Neutrophil (primary cell): Measurements from ENCODE around the gene DAB2IP.

ENCODE experiments used
- H3K27ac ChIP-seq: fragments of 200-600 bp; sonication (generic); 2 replicates; pipeline ENCODE4 v1.5.1; 2016; ENCODE audit warnings: mild to moderate bottlenecking, moderate library complexity
- H3K27me3 ChIP-seq: fragments of 200-600 bp; sonication (generic); 2 replicates; pipeline ENCODE4 v1.6.0; 2016; ENCODE audit warnings: mild to moderate bottlenecking
- H3K36me3 ChIP-seq: fragments of 200-600 bp; sonication (generic); 2 replicates; pipeline ENCODE4 v1.5.1; 2017
- H3K4me1 ChIP-seq, 2 experiments: fragments of 200-600 bp in 1 of 2; sonication (generic) in 1 of 2; 1 replicate in 1 of 2; 2 replicates in 1 of 2; pipeline versions ENCODE4 v1.5.1 to v1.6.1; 2013 to 2016; ENCODE audit warnings: low read depth in 1 of 2, low read length in 1 of 2, mild to moderate bottlenecking in 1 of 2, moderate library complexity in 1 of 2; ENCODE audit not compliant: control insufficient read depth in 1 of 2, insufficient read depth in 1 of 2
- H3K4me3 ChIP-seq, 2 experiments: fragments of 200-600 bp in 1 of 2; sonication (generic) in 1 of 2; 1 replicate in 1 of 2; 2 replicates in 1 of 2; pipeline ENCODE4 v1.5.1; 2013 to 2016; ENCODE audit warnings: low read depth in 1 of 2, low read length in 1 of 2, mild to moderate bottlenecking in 1 of 2, moderate library complexity in 1 of 2
- H3K9me3 ChIP-seq: fragments of 200-600 bp; sonication (generic); 2 replicates; pipeline ENCODE4 v1.5.1; 2016
- CTCF ChIP-seq: fragments of 200-600 bp; sonication (generic); IDR thresholded peaks from 2 replicates; pipeline ENCODE4 v1.5.1; 2016; ENCODE audit warnings: antibody characterized with exemption

The DAB2IP gene

GRCh38 chr9:121652021-121652837 lies 795 bp downstream of the DAB2IP start:
- Histone ChIP-seq H3K4me3 (no peak overlapping the region), H3K9me3 (no peaks in the 10 kb centered on the region), H3K27me3 (peaks cover 81% of the 10 kb centered on the region), H3K4me1 (peaks cover 0 to 4% of the 10 kb centered on the region in 2 experiments), H3K36me3 (no peaks in the 10 kb centered on the region), H3K27ac (no peak overlapping the region)
- no peak for TF ChIP-seq CTCF

- no peak for TF ChIP-seq CTCF
- Histone ChIP-seq H3K4me1 (peaks cover 0 to 4% of the 10 kb centered on the region in 2 experiments), H3K9me3 (no peaks in the 10 kb centered on the region), H3K4me3 (no peak overlapping the region), H3K36me3 (no peaks in the 10 kb centered on the region), H3K27me3 (peaks cover 84% of the 10 kb centered on the region), H3K27ac (no peak overlapping the region)
Measured at GRCh38 chr9:121652838-121653231, 1.4 kb downstream of the DAB2IP start.

- Histone ChIP-seq H3K27me3 (peaks cover 73% of the 10 kb centered on the region), H3K9me3 (no peaks in the 10 kb centered on the region), H3K4me3 (no peak overlapping the region), H3K4me1 (peaks cover 0 to 4% of the 10 kb centered on the region in 2 experiments), H3K36me3 (no peaks in the 10 kb centered on the region), H3K27ac (no peak overlapping the region)
- TF ChIP-seq CTCF, result no peak
Measured at GRCh38 chr9:121654499-121655140, 3.2 kb downstream of the DAB2IP start.

DNA sequence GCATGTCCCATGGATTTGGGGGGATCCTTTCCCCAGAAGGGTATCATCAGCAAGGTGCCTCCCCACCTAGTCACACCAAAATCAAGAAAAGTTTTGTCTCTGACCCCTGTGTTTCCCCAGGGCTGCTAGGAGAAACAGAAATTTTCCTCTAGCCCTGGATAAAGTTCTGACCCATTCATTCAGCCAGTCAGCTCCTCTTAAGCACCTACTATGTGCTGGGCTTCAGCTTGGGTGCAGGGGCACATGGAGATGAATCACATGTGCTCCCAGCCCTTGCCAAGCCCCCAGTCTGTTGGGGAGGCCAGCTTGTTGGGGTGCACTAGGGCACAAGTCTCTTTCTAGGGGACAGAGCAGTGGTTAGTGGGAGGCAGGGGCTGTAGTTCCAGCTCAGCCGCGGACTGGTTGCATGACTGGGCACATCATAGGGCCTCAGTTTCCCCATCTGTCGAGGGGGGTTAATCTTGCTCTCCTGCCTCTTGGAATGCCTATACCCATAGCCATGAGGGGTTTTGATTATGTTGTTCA lies 3.9 kb downstream of the DAB2IP start:
- Histone ChIP-seq H3K4me1 (peaks cover 0 to 4% of the 10 kb centered on the region in 2 experiments), H3K36me3 (no peaks in the 10 kb centered on the region), H3K27ac (no peak overlapping the region), H3K4me3 (no peak overlapping the region), H3K9me3 (no peaks in the 10 kb centered on the region), H3K27me3 (peaks cover 69% of the 10 kb centered on the region)
- no peak for TF ChIP-seq CTCF

DNA sequence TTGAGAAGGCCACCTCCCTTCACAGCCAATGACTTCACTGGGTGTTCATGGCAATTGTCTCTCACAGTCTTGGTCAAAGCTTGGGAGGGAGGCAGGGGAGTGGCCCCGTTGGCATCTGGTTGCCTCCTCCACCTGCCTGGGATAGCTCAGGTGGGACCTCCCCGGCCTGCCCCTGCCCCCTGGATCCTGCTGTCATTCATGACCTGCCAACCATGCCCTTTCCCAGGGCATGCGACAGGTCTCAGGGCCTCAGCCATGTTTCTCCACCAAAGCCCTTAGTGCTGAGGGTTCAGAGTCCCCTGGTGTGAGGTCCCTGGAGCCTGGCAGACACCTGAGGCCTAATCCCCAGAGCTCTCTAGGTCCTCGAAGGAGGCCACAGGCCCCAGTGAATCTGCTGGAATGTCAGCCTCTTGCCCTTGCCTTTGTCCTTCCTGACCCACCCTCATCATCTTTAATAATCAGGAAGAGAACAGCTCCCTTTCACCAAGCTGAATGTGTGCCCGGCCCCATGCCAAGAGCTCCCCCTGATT lies 5.6 kb downstream of the DAB2IP start:
- Histone ChIP-seq H3K36me3 (no peaks in the 10 kb centered on the region), H3K4me1 (no peaks in the 10 kb centered on the region), H3K27me3 (peaks cover 66% of the 10 kb centered on the region), H3K4me3 (no peak overlapping the region), H3K27ac (no peak overlapping the region), H3K9me3 (no peaks in the 10 kb centered on the region)
- no peak for TF ChIP-seq CTCF
